ENCODE data around the gene ZNFX1.
A peak's percentile ranks its signal among the peaks of the same experiment; 100 is the strongest.
"Not testable (repeated sequence)": the region's sequence is repeated elsewhere in the genome, so short reads cannot be mapped to it uniquely, and the experiment has no call there.

ZNFX1 gene

GRCh38 chr20:49278036-49278817 lies at the start of gene ZNFX1:
ZNFX1 (minus strand) TSS chr20:49278057; CDS start chr20:49275839, 2,218 bp downstream.
- peak; percentile 99 for DNase-seq

- no peak for DNase-seq
Measured at GRCh38 chr20:49326026-49326425, 48.2 kb upstream of the ZNFX1 start.

- no peak for DNase-seq
Measured at GRCh38 chr20:49324306-49324705, 46.4 kb upstream of the ZNFX1 start.

- DNase-seq = no peak
Measured at GRCh38 chr20:49323622-49324238, 45.9 kb upstream of the ZNFX1 start.

GRCh38 chr20:49320460-49320859 lies 42.6 kb upstream of the ZNFX1 start:
- DNase-seq = no peak

- DNase-seq = no peak
Measured at GRCh38 chr20:49319208-49319809, 41.5 kb upstream of the ZNFX1 start.

GRCh38 chr20:49318430-49319207 lies 40.8 kb upstream of the ZNFX1 start:
- no peak for DNase-seq

GRCh38 chr20:49318091-49318429 lies 40.2 kb upstream of the ZNFX1 start:
- DNase-seq = no peak

- no peak for DNase-seq
Measured at GRCh38 chr20:49316704-49317103, 38.8 kb upstream of the ZNFX1 start.

GRCh38 chr20:49315580-49315979 lies 37.7 kb upstream of the ZNFX1 start:
- DNase-seq = no peak

- not testable (repeated sequence) for DNase-seq
Measured at GRCh38 chr20:49314052-49314451, 36.2 kb upstream of the ZNFX1 start.

GRCh38 chr20:49313283-49313682 lies 35.4 kb upstream of the ZNFX1 start:
- no peak for DNase-seq

GRCh38 chr20:49312661-49313060 lies 34.8 kb upstream of the ZNFX1 start:
- DNase-seq = no peak

- no peak for DNase-seq
Measured at GRCh38 chr20:49310705-49311104, 32.8 kb upstream of the ZNFX1 start.

- no peak for DNase-seq
Measured at GRCh38 chr20:49308875-49309274, 31.0 kb upstream of the ZNFX1 start.

GRCh38 chr20:49306903-49307620 lies 29.2 kb upstream of the ZNFX1 start:
- DNase-seq = no peak

GRCh38 chr20:49303065-49303552 lies 25.3 kb upstream of the ZNFX1 start:
- no peak for DNase-seq

- no peak for DNase-seq
Measured at GRCh38 chr20:49297605-49298530, 20.0 kb upstream of the ZNFX1 start.

- DNase-seq = not testable (repeated sequence)
Measured at GRCh38 chr20:49294002-49294654, 16.3 kb upstream of the ZNFX1 start.

GRCh38 chr20:49293122-49293521 lies 15.3 kb upstream of the ZNFX1 start:
- no peak for DNase-seq

GRCh38 chr20:49292010-49292409 lies 14.2 kb upstream of the ZNFX1 start:
- no peak for DNase-seq
